PFSK-1 (cell line): ENCODE results near the gene NOL12.

ENCODE experiments used
- FOXP2 ChIP-seq: optimal IDR thresholded peaks from 2 replicates; pipeline ENCODE3; 2011; ENCODE audit warnings: borderline replicate concordance, control low read depth, inconsistent platforms; ENCODE audit not compliant: insufficient read depth; ENCODE audit errors: extremely low read length, extremely low read depth
- POLR2AphosphoS5 ChIP-seq: IDR thresholded peaks from 2 replicates; pipeline ENCODE4 v1.6.1; 2012; ENCODE audit warnings: low read depth, mild to moderate bottlenecking, control low read depth, low read length, moderate library complexity
- REST ChIP-seq, 2 experiments: IDR thresholded peaks; 2 replicates each; pipeline versions ENCODE4 v1.6.1 to v1.8.0; 2011 to 2012; ENCODE audit warnings: low read depth in 2 of 2, low read length in 2 of 2, control low read depth in 1 of 2, inconsistent platforms in 1 of 2, mild to moderate bottlenecking in 1 of 2, moderate library complexity in 1 of 2; ENCODE audit not compliant: insufficient read depth in 1 of 2
- SIN3A ChIP-seq: IDR thresholded peaks from 2 replicates; pipeline ENCODE4 v1.6.1; 2012; ENCODE audit warnings: mild to moderate bottlenecking, low read length, moderate library complexity, borderline replicate concordance; ENCODE audit not compliant: insufficient read depth
- TAF1 ChIP-seq: IDR thresholded peaks from 2 replicates; pipeline ENCODE4 v1.6.1; 2012; ENCODE audit warnings: low read length, control low read depth, borderline replicate concordance; ENCODE audit not compliant: insufficient read depth

NOL12 gene

GRCh38 chr22:37715760-37716159 is 29.6 kb downstream of the NOL12 start:
- TF ChIP-seq SIN3A (no peak), REST (IDR thresholded peaks at IDR 0.05; ENCODE audit: insufficient read depth in 1 of 2, low read depth in 2 of 2, low read length in 2 of 2) (no peak), FOXP2 (no peak)

- TF ChIP-seq SIN3A: no peak
- no peak for TF ChIP-seq POLR2AphosphoS5
- TF ChIP-seq REST (IDR thresholded peaks at IDR 0.05; ENCODE audit: insufficient read depth in 1 of 2, low read depth in 2 of 2, low read length in 2 of 2): no peak
- TF ChIP-seq TAF1: no peak
- TF ChIP-seq FOXP2: no peak
These were observed 30.6 kb downstream of the NOL12 start for GRCh38 chr22:37716708-37717107.

- no peak for TF ChIP-seq TAF1
- TF ChIP-seq REST (IDR thresholded peaks at IDR 0.05; ENCODE audit: insufficient read depth in 1 of 2, low read depth in 2 of 2, low read length in 2 of 2): no peak
- TF ChIP-seq FOXP2: no peak
- no peak for TF ChIP-seq SIN3A
- no peak for TF ChIP-seq POLR2AphosphoS5
These were observed 39.6 kb downstream of the NOL12 start for GRCh38 chr22:37725551-37726240.

DNA sequence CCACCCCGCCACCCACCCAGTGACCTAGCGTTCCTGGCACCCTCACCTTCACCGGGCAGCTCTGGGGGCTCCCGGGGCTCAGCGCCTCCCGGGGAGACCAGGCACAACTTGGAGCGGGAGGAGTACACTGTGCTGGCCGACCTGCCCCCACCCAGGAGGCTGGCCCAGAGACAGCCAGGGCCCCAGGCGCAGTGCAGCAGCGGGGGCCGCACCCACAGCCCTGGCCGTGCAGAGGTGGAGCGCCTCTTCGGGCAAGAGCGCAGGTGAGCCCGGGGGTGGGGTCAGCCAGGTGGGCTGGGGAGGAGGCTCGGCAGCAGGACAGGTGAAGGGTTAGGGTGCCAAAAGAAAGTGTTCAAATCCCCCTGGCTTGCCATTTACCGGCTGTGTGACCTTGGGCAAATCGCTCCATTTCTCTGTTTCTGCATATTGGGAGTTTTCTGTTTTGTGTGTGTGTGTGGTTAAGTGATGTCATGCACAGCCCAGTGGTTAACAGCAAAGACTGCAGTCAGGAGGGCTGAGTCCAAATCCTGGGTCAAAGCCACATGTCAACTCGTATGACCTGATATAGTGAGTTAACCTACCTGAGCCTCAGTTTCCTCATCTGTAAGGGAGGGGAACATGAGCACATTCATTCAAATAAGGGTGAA is 40.2 kb downstream of the NOL12 start:
- TF ChIP-seq POLR2AphosphoS5 (no peak), TAF1 (no peak), REST (IDR thresholded peaks at IDR 0.05; ENCODE audit: insufficient read depth in 1 of 2, low read depth in 2 of 2, low read length in 2 of 2) (no peak), FOXP2 (no peak), SIN3A (no peak)

- no peak for TF ChIP-seq POLR2AphosphoS5
- no peak for TF ChIP-seq TAF1
- no peak for TF ChIP-seq FOXP2
- TF ChIP-seq REST (IDR thresholded peaks at IDR 0.05; ENCODE audit: insufficient read depth in 1 of 2, low read depth in 2 of 2, low read length in 2 of 2): no peak
- TF ChIP-seq SIN3A: no peak
These were observed 42.5 kb downstream of the NOL12 start for GRCh38 chr22:37728620-37729019.
